GM21526 (cell line): ENCODE data around the gene ZNF865.
"Not testable (repeated sequence)": the region's sequence is repeated elsewhere in the genome, so short reads cannot be mapped to it uniquely, and the experiment has no call there.

ENCODE experiments used
- ATAC-seq: cut with Tn5 transposase; IDR thresholded peaks from one replicate; pipeline ENCODE4 v1.9.1; 2021; ENCODE audit warnings: moderate library complexity; ENCODE audit not compliant: unreplicated experiment, low FRiP score

Gene ZNF865

DNA sequence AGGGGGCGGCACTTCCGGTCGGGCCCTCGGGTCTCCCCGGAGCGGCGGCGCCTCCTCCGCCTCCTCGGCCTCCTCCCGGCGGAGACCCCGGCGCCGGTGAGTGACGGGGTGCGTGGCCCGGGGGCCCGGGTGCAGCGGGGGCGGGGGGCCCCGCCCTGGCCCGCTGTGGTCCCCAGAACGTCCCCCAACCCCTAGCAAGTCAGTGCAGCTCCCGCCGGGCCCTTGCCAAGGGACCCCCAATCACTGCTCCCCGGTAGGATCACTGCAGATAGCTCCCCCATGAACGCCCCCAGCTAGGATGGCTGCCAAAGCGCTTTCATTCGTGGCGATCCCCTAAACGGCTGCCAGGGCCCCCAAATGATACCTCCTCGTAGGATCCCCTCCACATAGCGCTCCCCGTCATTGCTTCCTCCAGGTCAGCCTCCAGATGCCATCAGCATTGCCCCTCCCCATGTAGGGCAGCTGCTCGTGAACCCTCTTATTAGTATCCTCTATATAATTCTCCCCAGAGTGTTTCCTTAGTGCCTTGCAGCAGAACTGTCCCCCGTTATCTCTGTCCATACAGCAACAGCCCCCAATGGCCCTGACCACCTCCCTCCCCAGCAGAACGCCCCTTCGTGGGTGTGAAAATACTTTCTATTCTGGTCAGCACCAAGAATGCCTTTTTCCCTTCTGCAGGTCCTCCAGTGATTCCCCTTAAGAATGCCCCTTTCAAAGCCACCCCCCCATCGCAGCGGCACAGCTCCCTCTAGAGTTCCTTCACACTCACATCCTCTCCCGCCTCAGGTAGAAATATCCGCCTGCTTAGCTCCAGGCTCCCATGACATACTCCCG is at the start of gene ZNF865:
TSS of gene ZNF865 (plus strand) at position 11 of the 834 bp plus-strand sequence. CDS start 7,972 bp downstream, outside the sequence.
- peak; percentile 14 for ATAC-seq

DNA sequence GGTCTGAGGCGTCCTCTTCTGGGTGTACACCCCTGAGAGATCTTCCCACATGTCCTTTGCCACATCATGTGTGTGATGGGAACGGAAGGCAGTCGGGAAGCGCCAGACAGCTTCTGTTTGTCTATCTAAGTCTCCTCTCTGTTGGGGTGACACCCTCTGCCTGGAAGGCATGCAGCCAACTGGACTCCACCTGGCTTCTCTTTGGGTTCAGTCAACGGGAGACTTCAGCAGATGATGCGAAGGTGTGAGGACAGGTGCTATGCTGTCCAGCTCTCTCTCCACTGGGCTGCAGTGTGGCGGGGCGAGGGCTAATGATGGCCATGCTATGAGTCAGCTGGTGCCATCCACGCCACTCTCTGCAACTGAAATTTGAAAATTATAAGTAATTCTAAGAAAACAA is 45.8 kb upstream of the ZNF865 start:
- no peak for ATAC-seq

DNA sequence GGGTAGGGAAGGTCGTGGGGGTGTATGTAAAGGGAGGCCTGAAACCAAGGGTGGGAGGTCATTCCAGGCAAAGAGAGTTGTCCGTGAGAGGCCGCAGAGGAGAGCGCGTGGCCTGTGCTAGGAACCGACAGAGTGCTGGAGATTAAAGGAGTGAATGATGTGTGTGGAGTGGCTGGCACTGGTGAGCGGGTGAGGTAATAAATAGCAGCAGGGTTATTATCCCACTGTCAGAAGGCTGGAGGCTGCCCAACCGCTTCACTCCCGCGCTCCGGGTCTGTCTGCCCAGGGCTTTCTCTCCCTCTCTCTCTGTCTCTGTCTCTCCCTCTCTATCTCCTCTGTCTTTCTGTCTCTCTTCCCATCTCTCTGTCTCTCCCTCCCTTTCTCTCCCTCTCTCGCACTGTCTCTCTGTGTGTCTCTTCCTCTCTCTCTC is 42.2 kb upstream of the ZNF865 start:
- ATAC-seq, result no peak

DNA sequence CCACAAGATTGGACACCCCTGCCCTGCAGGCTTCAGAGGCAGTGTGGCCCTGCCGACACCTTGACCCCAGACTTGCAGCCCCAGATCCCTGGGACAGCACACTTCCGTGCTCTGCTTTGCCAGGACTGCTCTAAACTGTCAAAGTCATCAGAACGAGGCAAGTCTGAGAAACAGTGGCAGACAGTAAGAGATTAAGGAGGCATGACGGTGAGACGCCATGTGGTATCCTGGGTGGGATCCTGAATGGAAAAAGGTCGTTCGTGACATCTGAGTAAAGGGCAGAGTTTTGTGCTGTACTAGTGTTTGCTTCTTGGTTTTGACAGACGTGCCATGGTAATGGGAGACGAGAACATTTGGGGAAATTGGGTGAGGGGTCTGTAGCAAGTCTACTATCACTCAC is 38.6 kb upstream of the ZNF865 start:
- no peak for ATAC-seq

- ATAC-seq, result no peak
Observed at GRCh38 chr19:55567708-55568328, 37.6 kb upstream of the ZNF865 start.

GRCh38 chr19:55569477-55569876 is 36.0 kb upstream of the ZNF865 start:
- not testable (repeated sequence) for ATAC-seq

DNA sequence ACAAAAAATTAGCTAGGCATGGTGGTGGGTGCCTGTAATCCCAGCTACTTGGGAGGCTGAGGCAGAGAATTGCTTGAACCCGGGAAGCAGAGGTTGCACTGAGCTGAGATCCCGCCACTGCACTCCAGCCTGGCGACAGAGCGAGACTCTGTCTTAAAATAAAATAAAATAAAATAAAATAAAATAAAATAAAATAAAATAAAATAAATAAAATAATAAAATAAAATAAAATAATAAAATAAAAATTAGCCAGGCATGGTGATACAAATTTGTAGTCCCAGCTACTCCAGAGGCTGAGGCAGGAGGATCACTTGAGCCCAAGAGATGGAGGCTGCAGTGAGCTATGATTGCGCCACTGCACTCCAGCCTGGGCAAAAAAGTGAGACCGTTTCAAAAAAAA is 31.5 kb upstream of the ZNF865 start:
- ATAC-seq, result not testable (repeated sequence)

DNA sequence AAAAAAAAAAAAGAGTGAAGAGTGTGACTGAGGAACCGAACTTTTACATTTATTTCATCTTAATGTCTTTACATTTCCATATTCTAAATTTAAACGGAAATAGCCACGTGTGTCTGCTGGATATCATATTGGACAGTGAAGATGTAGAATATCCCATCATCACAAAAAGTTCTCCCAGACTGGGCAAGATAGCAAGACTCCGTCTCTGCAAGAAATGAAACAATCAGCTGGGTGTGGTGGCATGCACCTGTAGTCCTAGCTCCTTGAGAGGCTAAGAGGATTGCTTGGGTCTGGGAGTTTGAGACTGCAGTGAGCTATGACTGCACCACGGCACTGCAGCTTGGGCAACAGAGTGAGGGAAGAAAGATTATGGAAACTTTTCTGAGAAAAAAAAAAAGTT is 28.7 kb upstream of the ZNF865 start:
- no peak for ATAC-seq

GRCh38 chr19:55578031-55578760 is 27.3 kb upstream of the ZNF865 start:
- no peak for ATAC-seq

DNA sequence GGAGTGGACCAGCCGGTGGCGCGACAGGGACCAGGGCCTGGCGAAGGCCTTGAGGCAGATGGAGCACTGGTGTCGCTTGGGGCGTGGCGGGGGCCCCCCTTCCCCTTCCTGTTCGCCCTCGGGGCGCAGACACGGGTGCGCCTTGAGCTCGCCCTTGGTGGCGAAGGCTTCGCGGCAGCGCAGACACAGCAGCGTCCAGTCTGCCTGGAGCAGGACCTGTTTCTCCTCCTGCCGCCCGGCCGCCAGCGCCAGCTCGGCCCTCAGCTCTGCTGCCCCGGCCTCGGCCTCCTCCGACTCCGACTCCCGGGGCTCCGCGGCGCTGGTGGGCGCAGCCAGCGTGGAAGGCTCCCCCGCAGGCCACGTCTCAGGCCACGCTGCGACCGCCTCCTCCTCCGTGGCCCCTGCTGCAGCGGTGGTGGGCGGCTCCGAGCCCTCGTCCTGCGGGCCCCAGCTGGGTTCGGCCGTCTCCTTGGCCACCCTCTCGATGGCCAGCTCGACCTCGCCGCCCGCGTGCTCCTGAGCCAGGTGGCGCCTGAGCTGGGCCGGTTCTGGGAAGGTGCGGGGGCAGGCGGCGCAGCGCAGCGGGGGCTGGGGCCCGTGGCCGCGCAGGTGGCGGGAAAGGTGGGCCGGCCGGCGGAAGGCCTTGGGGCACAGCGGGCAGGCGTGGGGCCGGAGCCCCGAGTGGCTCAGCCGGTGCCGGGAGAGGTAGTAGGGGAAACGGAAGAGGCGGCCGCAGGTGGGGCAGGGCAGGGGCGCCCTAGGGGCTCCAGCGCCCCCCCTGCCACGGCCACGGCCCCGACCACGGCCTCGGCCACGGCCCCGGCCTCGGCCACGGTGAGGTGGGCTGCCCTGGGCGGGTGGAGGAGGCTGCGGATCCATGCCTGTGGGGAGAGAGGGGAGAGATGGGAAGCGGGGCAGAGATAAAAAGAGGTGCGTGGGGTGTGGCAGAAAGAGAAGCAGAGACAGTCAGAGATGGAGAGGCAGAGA is 26.4 kb upstream of the ZNF865 start:
- ATAC-seq, result no peak

DNA sequence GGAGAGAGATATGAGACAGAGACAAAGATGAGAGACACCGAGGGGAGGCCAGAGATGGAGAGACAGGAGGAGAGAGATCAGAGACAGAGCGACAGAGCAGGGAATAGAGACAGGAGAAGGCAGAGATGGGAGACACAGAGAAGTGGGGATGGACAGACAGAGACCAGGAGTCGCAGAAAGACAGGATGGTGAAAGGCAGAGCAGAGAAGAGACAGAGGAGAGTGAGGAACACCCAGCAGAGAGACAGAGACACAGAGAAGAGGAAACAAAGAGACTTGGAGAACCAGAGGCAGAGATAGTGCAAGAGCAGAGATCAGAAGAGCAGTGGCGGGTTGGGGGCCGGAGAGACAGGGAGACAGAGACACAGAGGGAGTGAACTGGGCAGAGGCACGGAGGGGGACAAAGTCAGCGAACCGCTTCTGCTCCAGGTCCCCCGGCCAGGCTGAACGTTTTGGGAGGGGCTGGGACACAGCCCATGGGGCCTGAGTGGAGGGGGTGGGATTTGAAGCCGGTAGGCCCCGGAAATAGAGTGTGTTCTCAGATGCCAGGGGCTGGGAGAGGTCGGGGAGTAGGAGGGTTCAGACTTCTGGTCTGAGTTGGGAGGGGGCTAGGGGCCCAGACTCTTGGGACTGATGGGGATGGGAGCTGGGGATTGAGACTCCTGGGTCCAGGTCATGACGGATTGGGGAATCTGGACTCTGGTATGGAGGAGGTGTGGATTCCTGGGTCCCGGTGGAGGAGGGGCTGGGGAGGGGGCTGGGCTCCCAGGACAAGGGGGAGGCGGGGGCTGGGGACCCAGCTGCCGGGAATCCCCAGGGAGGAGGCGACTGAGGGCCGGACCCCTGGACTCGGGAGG is 25.5 kb upstream of the ZNF865 start:
- ATAC-seq, result no peak

- ATAC-seq, result no peak
Observed at GRCh38 chr19:55580628-55581144, 24.8 kb upstream of the ZNF865 start, which contains the start of gene ZNF579. Gene ZNF579 (minus strand): TSS chr19:55580848. CDS start chr19:55579639, 1,209 bp downstream.

DNA sequence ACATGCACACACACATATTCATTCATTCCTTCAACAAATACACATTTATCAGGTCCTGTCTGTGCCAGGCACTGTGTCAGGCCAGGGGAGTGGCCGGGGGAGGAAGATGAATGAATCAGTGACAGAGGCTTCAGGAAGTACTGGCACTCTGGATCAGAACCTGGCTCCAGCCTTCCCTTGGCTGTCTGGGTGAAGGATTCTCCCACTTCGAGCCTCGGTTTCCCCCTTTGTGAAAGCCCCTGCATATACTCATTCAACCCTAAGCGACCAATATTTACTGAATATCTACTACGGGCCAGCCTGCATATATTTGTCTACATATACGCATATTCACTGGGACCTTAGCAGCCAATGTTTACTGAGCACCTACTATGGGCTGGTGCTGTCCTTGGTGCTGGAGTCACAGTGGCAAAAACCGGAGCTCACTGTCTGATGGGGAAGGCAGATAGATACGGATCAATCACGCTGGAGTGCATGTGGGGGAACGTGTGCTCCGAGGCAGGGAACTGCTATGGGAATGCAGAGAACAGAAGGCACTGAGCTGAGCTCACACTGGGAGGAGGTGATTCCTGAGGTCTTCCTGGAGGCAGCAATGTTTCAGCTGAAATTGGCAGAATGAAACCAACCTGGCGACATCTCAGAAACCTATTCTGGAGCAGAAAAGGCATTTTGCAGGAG is 24.2 kb upstream of the ZNF865 start:
- ATAC-seq, result no peak

DNA sequence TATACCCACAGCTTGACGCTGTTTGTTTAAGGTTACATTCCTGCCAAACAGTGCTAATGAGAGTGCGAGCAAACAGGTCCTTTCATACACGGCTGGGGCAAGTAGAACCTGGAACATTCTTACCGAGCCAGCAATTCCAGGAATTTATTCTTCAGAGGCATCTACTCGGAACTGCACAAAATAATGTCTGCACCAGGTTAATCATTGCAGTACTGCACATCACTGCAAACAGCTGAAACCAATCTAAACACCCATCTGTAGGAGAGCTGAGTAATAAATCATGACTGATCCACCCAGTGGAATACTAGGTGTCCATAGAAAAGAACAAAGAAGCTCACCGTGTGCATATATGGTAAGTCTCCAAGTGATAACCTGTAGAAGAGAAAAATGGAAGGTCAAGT is 23.6 kb upstream of the ZNF865 start:
- no peak for ATAC-seq

DNA sequence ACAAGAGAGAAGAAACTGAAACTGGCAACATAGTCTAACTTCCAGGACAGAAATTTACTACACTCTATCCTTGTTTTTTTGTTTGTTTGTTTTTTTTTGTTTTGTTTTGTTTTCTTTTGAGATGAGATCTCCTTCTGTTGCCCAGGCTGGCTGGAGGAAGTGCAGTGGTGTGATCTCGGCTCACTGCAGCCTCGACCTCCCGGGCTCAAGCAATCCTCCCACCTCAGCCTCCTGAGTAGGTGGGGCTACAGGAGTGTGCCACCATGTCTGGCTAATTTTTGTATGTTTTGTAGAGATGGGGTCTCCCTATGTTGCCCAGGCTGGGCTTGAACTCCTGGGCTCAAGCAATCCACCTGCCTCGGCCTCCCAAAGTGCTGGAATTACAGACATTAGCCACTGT is 23.2 kb upstream of the ZNF865 start:
- ATAC-seq, result not testable (repeated sequence)

GRCh38 chr19:55583897-55584296 is 21.6 kb upstream of the ZNF865 start:
- not testable (repeated sequence) for ATAC-seq

DNA sequence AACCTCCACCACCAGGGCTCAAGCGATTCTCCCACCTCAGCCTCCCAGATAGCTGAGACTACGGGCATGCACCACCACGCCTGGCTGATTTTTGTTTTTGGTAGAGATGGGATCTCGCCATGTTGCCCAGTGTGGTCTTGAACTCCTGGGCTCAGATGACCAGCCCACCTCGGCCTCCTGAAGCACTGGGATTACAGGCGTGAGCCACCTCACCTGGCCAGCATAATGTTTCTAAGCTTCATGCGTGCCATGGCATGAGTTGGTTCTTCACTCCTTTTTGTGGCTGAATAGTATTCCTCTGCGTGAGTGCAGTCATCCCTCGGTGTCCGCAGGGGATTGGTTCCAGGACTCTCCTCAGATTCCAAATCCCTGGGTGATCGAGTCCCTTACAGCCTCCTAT is 20.6 kb upstream of the ZNF865 start:
- no peak for ATAC-seq

GRCh38 chr19:55585658-55586339 is 19.6 kb upstream of the ZNF865 start:
- ATAC-seq, result no peak
